HEK293 (cell line): ENCODE data around the gene HSF2BP.

Experiments used
- BCL11B ChIP-seq: fragments of 450-650 bp; formaldehyde crosslinking; IDR thresholded peaks from 2 replicates; pipeline ENCODE4 v1.5.1; 2016; ENCODE audit warnings: low read depth, missing biosample characterization, missing genetic modification characterization
- KLF8 ChIP-seq: fragments of 450-650 bp; formaldehyde crosslinking; IDR thresholded peaks from 2 replicates; pipeline ENCODE4 v1.5.1; 2016; ENCODE audit warnings: missing biosample characterization, missing genetic modification characterization
- KLF9 ChIP-seq: fragments of 450-650 bp; formaldehyde crosslinking; IDR thresholded peaks from 2 replicates; pipeline ENCODE4 v1.5.1; 2016; ENCODE audit warnings: missing biosample characterization, missing genetic modification characterization, low read depth
- RBAK ChIP-seq: fragments of 450-650 bp; formaldehyde crosslinking; IDR thresholded peaks from 2 replicates; pipeline ENCODE4 v1.5.1; 2016; ENCODE audit warnings: missing biosample characterization, missing genetic modification characterization
- SALL2 ChIP-seq: fragments of 450-650 bp; formaldehyde crosslinking; IDR thresholded peaks from 2 replicates; pipeline ENCODE4 v1.5.0; 2017; ENCODE audit warnings: missing biosample characterization, mild to moderate bottlenecking, missing genetic modification characterization, borderline replicate concordance
- SCRT1 ChIP-seq: fragments of 450-650 bp; formaldehyde crosslinking; IDR thresholded peaks from 2 replicates; pipeline ENCODE4 v1.5.1; 2016; ENCODE audit warnings: missing biosample characterization, missing genetic modification characterization, borderline replicate concordance
- SETDB1 ChIP-seq: IDR thresholded peaks from one replicate; pipeline ENCODE4 v1.6.1; 2017; ENCODE audit warnings: mild to moderate bottlenecking, low read length, moderate library complexity, mixed read lengths; ENCODE audit not compliant: insufficient read length
- SP7 ChIP-seq: fragments of 450-650 bp; formaldehyde crosslinking; IDR thresholded peaks from 2 replicates; pipeline ENCODE4 v1.5.1; 2016; ENCODE audit warnings: missing biosample characterization, missing genetic modification characterization
- TRIM28 ChIP-seq: IDR thresholded peaks from 2 replicates; pipeline ENCODE4 v1.6.1; 2011; ENCODE audit warnings: low read length, control low read depth, borderline replicate concordance
- WT1 ChIP-seq: fragments of 450-650 bp; formaldehyde crosslinking; IDR thresholded peaks from 2 replicates; pipeline ENCODE4 v1.5.1; 2016; ENCODE audit warnings: missing biosample characterization, missing genetic modification characterization
- ZBTB11 ChIP-seq: fragments of 450-650 bp; formaldehyde crosslinking; conservative IDR thresholded peaks from 2 replicates; pipeline ENCODE4 v1.5.1; 2016; ENCODE audit warnings: low read depth, missing biosample characterization, missing genetic modification characterization
- ZBTB20 ChIP-seq: fragments of 450-650 bp; formaldehyde crosslinking; IDR thresholded peaks from 2 replicates; pipeline ENCODE4 v1.5.1; 2016; ENCODE audit warnings: missing biosample characterization, missing genetic modification characterization
- ZBTB21 ChIP-seq: fragments of 450-650 bp; formaldehyde crosslinking; IDR thresholded peaks from 2 replicates; pipeline ENCODE4 v1.5.1; 2017; ENCODE audit warnings: missing biosample characterization, missing genetic modification characterization
- ZBTB7A ChIP-seq: fragments of 450-650 bp; formaldehyde crosslinking; IDR thresholded peaks from 2 replicates; pipeline ENCODE4 v1.5.1; 2016; ENCODE audit warnings: low read depth, missing biosample characterization, missing genetic modification characterization
- ZNF10 ChIP-seq: fragments of 450-650 bp; formaldehyde crosslinking; IDR thresholded peaks from 2 replicates; pipeline ENCODE4 v1.5.1; 2017; ENCODE audit warnings: missing biosample characterization, missing genetic modification characterization
- ZNF133 ChIP-seq: fragments of 450-650 bp; formaldehyde crosslinking; IDR thresholded peaks from 2 replicates; pipeline ENCODE4 v1.5.1; 2016; ENCODE audit warnings: missing biosample characterization, missing genetic modification characterization
- ZNF140 ChIP-seq: fragments of 450-650 bp; formaldehyde crosslinking; IDR thresholded peaks from 2 replicates; pipeline ENCODE4 v1.5.1; 2016; ENCODE audit warnings: missing biosample characterization, missing genetic modification characterization
- ZNF157 ChIP-seq: fragments of 450-650 bp; formaldehyde crosslinking; IDR thresholded peaks from 2 replicates; pipeline ENCODE4 v1.5.1; 2016; ENCODE audit warnings: missing biosample characterization, missing genetic modification characterization
- ZNF169 ChIP-seq: fragments of 450-650 bp; formaldehyde crosslinking; IDR thresholded peaks from 2 replicates; pipeline ENCODE4 v1.5.1; 2016; ENCODE audit warnings: missing biosample characterization, missing genetic modification characterization
- ZNF174 ChIP-seq: fragments of 450-650 bp; formaldehyde crosslinking; IDR thresholded peaks from 2 replicates; pipeline ENCODE4 v1.5.0; 2017; ENCODE audit warnings: missing biosample characterization, mild to moderate bottlenecking, missing genetic modification characterization
- ZNF23 ChIP-seq: fragments of 450-650 bp; formaldehyde crosslinking; IDR thresholded peaks from 2 replicates; pipeline ENCODE4 v1.5.1; 2016; ENCODE audit warnings: missing biosample characterization, missing genetic modification characterization, borderline replicate concordance
- ZNF302 ChIP-seq: fragments of 450-650 bp; formaldehyde crosslinking; IDR thresholded peaks from 2 replicates; pipeline ENCODE4 v1.5.1; 2016; ENCODE audit warnings: missing biosample characterization, missing genetic modification characterization, low read depth
- ZNF324 ChIP-seq: fragments of 450-650 bp; formaldehyde crosslinking; IDR thresholded peaks from 2 replicates; pipeline ENCODE4 v1.5.1; 2016; ENCODE audit warnings: missing biosample characterization, missing genetic modification characterization
- ZNF416 ChIP-seq: fragments of 450-650 bp; formaldehyde crosslinking; IDR thresholded peaks from 2 replicates; pipeline ENCODE4 v1.5.1; 2016; ENCODE audit warnings: missing biosample characterization, missing genetic modification characterization
- ZNF473 ChIP-seq: fragments of 450-650 bp; formaldehyde crosslinking; IDR thresholded peaks from 2 replicates; pipeline ENCODE4 v1.5.1; 2017; ENCODE audit warnings: missing biosample characterization, missing genetic modification characterization
- ZNF514 ChIP-seq: fragments of 450-650 bp; formaldehyde crosslinking; IDR thresholded peaks from 2 replicates; pipeline ENCODE4 v1.5.1; 2016; ENCODE audit warnings: missing biosample characterization, missing genetic modification characterization
- ZNF596 ChIP-seq: fragments of 450-650 bp; IDR thresholded peaks from 2 replicates; pipeline ENCODE4 v1.5.0; 2018; ENCODE audit warnings: missing biosample characterization, mild to moderate bottlenecking, missing genetic modification characterization, moderate library complexity
- ZNF600 ChIP-seq: fragments of 450-650 bp; formaldehyde crosslinking; IDR thresholded peaks from 2 replicates; pipeline ENCODE4 v1.5.1; 2016; ENCODE audit warnings: missing biosample characterization, missing genetic modification characterization
- ZNF654 ChIP-seq: fragments of 450-650 bp; formaldehyde crosslinking; IDR thresholded peaks from 2 replicates; pipeline ENCODE4 v1.5.1; 2016; ENCODE audit warnings: low read depth, missing biosample characterization, missing genetic modification characterization
- ZNF76 ChIP-seq: fragments of 450-650 bp; formaldehyde crosslinking; IDR thresholded peaks from 2 replicates; pipeline ENCODE4; 2016; ENCODE audit warnings: low read depth, missing biosample characterization, missing genetic modification characterization, borderline replicate concordance
- ZNF830 ChIP-seq: fragments of 450-650 bp; IDR thresholded peaks from 2 replicates; pipeline ENCODE4 v1.5.0; 2018; ENCODE audit warnings: missing biosample characterization, missing genetic modification characterization, low read depth, mild to moderate bottlenecking, moderate library complexity
- TF ChIP-seq, protein P1 (sequence below): fragments of 450-650 bp; formaldehyde crosslinking; IDR thresholded peaks from 2 replicates; pipeline ENCODE4 v1.5.1; 2016; ENCODE audit warnings: missing biosample characterization, missing genetic modification characterization
- TF ChIP-seq, protein P2 (sequence below): fragments of 450-650 bp; formaldehyde crosslinking; IDR thresholded peaks from 2 replicates; pipeline ENCODE4 v1.5.1; 2016; ENCODE audit warnings: missing biosample characterization, missing genetic modification characterization, borderline replicate concordance
- TF ChIP-seq, protein P3 (sequence below): fragments of 450-650 bp; formaldehyde crosslinking; IDR thresholded peaks from 2 replicates; pipeline ENCODE4 v1.5.1; 2017; ENCODE audit warnings: missing biosample characterization, missing genetic modification characterization

HSF2BP gene

DNA sequence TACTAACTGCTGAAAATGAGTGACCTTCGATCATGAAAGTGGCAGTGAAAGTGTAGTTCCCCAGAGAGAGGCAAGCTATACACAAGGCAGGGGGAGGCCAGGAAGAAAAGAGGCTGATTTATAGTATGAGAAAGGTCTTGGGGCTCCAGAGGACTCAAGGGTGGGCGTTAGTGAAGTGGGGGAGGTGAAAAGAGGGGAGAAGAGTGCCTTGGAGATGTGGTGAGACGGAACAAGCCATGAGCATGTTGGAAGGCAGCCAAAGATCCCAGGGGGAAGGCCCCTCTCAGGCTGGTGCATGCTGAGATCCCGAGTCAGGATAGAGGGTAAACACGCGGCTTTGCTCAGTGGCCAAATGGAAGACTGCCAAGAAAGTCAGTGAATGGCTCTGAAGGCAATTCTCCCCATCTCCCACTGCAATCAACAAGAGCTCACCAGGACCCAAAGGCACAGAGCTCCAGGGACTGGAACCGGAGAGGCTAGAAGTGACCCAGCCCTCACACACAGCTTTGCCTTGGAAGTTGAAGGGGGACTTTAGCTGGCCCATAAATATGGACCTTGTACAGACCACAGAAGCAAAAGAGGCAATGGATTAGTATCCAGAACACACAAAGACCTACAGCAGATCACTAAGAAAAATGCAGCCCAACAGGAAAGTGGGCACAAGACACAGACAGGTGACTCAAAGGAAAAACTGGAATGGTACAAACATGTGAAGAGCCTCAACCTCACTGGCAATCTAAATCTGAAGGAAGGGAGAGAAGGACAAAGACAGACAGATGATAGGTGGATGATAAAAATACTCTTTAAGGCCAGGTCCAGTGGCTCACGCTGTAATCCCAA, 49.6 kb downstream of the HSF2BP start (continued):
- TF ChIP-seq ZNF10 (tag by site-specific recombination) = no peak; the same call in 1 of the 2 replicates
- TF ChIP-seq KLF8 (tag by site-specific recombination) = 0 out of 2 replicates have a peak, but pooled peaks have one; percentile 45
- TF ChIP-seq ZNF133 (tag by site-specific recombination) = no peak
- TF ChIP-seq ZBTB11 (tag by site-specific recombination) = no peak
- TF ChIP-seq ZNF302 (tag by site-specific recombination) = no peak
- 0 out of 2 replicates have a peak, but pooled peaks have one; percentile 41 for TF ChIP-seq WT1 (tag by site-specific recombination)
- TF ChIP-seq SP7 (tag by site-specific recombination) = peak; percentile 75
- TF ChIP-seq ZNF174 (tag by site-specific recombination) = no peak
- TF ChIP-seq SALL2 = no peak
- TF ChIP-seq SCRT1 (tag by site-specific recombination) = no peak
- TF ChIP-seq BCL11B (tag by site-specific recombination) = no peak
- TF ChIP-seq ZNF324 (tag by site-specific recombination) = peak; percentile 89; the same call in 1 of the 2 replicates
- TF ChIP-seq, protein P1, sequence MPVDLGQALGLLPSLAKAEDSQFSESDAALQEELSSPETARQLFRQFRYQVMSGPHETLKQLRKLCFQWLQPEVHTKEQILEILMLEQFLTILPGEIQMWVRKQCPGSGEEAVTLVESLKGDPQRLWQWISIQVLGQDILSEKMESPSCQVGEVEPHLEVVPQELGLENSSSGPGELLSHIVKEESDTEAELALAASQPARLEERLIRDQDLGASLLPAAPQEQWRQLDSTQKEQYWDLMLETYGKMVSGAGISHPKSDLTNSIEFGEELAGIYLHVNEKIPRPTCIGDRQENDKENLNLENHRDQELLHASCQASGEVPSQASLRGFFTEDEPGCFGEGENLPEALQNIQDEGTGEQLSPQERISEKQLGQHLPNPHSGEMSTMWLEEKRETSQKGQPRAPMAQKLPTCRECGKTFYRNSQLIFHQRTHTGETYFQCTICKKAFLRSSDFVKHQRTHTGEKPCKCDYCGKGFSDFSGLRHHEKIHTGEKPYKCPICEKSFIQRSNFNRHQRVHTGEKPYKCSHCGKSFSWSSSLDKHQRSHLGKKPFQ (tag by site-specific recombination) = peak; percentile 72
- peak; percentile 92 for TF ChIP-seq TRIM28
- no peak for TF ChIP-seq ZNF23 (tag by site-specific recombination)
- no peak for TF ChIP-seq ZNF514 (tag by site-specific recombination)
- TF ChIP-seq ZBTB7A = no peak
- TF ChIP-seq ZNF169 (tag by site-specific recombination) = no peak
- peak; percentile 60; the same call in 1 of the 2 replicates for TF ChIP-seq ZBTB21
- 0 out of 2 replicates have a peak, but pooled peaks have one; percentile 41 for TF ChIP-seq ZBTB20
- TF ChIP-seq KLF9 = no peak
- peak; percentile 83 for TF ChIP-seq ZNF600 (tag by site-specific recombination)
- no peak for TF ChIP-seq ZNF473
- no peak for TF ChIP-seq ZNF596
- TF ChIP-seq ZNF140 (tag by site-specific recombination) = no peak
- TF ChIP-seq ZNF416 = no peak
- TF ChIP-seq SETDB1 = no peak
- TF ChIP-seq ZNF157 (tag by site-specific recombination) = no peak
- no peak for TF ChIP-seq ZNF830
- TF ChIP-seq RBAK (tag by site-specific recombination) = no peak
- TF ChIP-seq, protein P2, sequence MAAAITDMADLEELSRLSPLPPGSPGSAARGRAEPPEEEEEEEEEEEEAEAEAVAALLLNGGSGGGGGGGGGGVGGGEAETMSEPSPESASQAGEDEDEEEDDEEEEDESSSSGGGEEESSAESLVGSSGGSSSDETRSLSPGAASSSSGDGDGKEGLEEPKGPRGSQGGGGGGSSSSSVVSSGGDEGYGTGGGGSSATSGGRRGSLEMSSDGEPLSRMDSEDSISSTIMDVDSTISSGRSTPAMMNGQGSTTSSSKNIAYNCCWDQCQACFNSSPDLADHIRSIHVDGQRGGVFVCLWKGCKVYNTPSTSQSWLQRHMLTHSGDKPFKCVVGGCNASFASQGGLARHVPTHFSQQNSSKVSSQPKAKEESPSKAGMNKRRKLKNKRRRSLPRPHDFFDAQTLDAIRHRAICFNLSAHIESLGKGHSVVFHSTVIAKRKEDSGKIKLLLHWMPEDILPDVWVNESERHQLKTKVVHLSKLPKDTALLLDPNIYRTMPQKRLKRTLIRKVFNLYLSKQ = no peak
- no peak for TF ChIP-seq ZNF76
- TF ChIP-seq, protein P3, sequence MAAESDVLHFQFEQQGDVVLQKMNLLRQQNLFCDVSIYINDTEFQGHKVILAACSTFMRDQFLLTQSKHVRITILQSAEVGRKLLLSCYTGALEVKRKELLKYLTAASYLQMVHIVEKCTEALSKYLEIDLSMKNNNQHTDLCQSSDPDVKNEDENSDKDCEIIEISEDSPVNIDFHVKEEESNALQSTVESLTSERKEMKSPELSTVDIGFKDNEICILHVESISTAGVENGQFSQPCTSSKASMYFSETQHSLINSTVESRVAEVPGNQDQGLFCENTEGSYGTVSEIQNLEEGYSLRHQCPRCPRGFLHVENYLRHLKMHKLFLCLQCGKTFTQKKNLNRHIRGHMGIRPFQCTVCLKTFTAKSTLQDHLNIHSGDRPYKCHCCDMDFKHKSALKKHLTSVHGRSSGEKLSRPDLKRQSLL = no peak
- TF ChIP-seq ZNF654 (tag by site-specific recombination) = no peak
